Peyer's patch (tissue), 4 donors: Measurements from ENCODE around the gene GCC1. TPM values are rescaled to one million over a fixed set of nuclear protein-coding genes. Genes with fewer than 3 reads are reported as not detected.

Source experiments
- DNase-seq, 3 donors: peaks; one replicate each; pipeline ENCODE4 v3.0.0-alpha.2; 2017 to 2019
- H3K27ac ChIP-seq, 4 donors: fragments of 200-600 bp; sonication (generic); one replicate each; pipeline ENCODE4 v1.5.1; 2016 to 2019
- H3K27me3 ChIP-seq, 2 donors: fragments of 200-600 bp; sonication (generic); one replicate each; pipeline ENCODE4 v1.5.1; 2019
- H3K36me3 ChIP-seq, 3 donors: fragments of 200-600 bp; sonication (generic); one replicate each; pipeline ENCODE4 v1.5.1; 2016 to 2019
- H3K4me1 ChIP-seq, 4 donors: fragments of 200-600 bp; sonication (generic); one replicate each; pipeline ENCODE4 v1.5.1; 2016 to 2019
- H3K4me3 ChIP-seq, 4 donors: fragments of 200-600 bp; sonication (generic); 1 replicate in 3 of 4; 2 replicates in 1 of 4; pipeline ENCODE4 v1.5.1; 2016 to 2019; ENCODE audit warnings: mild to moderate bottlenecking in 1 of 4
- H3K9me3 ChIP-seq, 4 donors: fragments of 200-600 bp; sonication (generic); one replicate each; pipeline ENCODE4 v1.5.1; 2016 to 2019; ENCODE audit warnings: mild to moderate bottlenecking in 1 of 4
- CTCF ChIP-seq, 6 experiments: fragments of 450-650 bp in 4 of 6; fragments of 200-600 bp in 2 of 6; sonication (generic) in 1 of 6; IDR thresholded peaks; one replicate each; pipeline ENCODE4 v1.5.1; 2017 to 2019; ENCODE audit warnings: antibody characterized with exemption in 6 of 6, mild to moderate bottlenecking in 3 of 6, moderate library complexity in 1 of 6
- POLR2A ChIP-seq, 2 donors: fragments of 450-650 bp; IDR thresholded peaks; one replicate each; pipeline ENCODE4 v1.5.1; 2017; ENCODE audit warnings: antibody characterized with exemption in 2 of 2, mild to moderate bottlenecking in 2 of 2, moderate library complexity in 2 of 2
- total RNA-seq, 4 donors: library from RNA; depleted of rRNA; stranded (reverse); fragments of >200 nt; gene quantifications; one replicate each; pipeline ENCODE4 v1.1.0, GENCODE V29; 2016

Gene GCC1
- total RNA-seq, 4 donors from 2014 or later, result 17.2 to 21.3 (median 20.0) TPM

GRCh38 chr7:127588697-127589482 lies 3.5 kb upstream of the GCC1 start:
- TF ChIP-seq CTCF (IDR thresholded peaks at IDR 0.05) (peak in 2 of 6 experiments; percentile 13 to 33), POLR2A (IDR thresholded peaks at IDR 0.05) (no peak)

DNA sequence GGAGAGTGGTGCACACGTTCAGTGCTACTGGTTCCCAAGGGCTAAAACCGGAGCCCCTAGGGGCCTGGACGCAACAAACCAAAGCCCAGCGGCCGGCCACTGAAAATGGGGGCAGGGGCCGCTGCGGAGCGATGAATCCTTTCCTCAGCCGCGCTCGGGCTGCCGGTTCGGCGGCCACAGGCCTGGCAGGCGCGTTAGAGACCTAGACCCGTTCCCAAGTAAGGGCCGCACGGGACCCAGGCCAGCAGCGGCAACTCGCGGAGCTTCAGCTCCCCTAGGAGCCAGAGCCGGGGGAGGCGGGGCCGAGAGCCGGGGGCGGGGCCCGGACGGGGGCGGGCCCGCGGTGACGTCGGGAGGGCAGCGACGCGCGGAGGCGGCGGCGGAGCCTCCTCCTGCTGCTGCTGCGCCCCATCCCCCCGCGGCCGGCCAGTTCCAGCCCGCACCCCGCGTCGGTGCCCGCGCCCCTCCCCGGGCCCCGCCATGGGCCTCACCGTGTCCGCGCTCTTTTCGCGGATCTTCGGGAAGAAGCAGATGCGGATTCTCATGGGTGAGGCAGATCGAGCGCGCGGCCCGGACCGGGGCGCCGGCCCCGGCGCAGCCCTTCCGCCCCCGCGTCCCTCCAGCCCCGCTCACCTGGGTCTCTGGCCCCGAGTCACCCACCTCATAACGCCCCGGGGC lies 2.8 kb upstream of the GCC1 start, which contains the start of gene ARF5:
TSS of gene ARF5 (plus strand) at position 393 of the 678 bp plus-strand sequence. CDS start at position 481, 88 bp downstream.
- H3K4me1 ChIP-seq, result peaks cover 0 to 32% (median 23%) of the 10 kb centered on the region in 4 donors
- peaks cover 0 to 21% (median 0%) of the 10 kb centered on the region in 3 donors for H3K36me3 ChIP-seq
- peak within 1 kb of the TSS; percentile 88 to 98 (median 94) for H3K4me3 ChIP-seq
- no peaks in the 10 kb centered on the region for H3K9me3 ChIP-seq
- peak within 1 kb of the TSS; percentile 89 to 93 (median 92) for H3K27ac ChIP-seq
- no peaks in the 10 kb centered on the region for H3K27me3 ChIP-seq
- peak in 1 of 6 experiments; percentile 4 for TF ChIP-seq CTCF (IDR thresholded peaks at IDR 0.05)
- peak; percentile 49 to 66 for TF ChIP-seq POLR2A (IDR thresholded peaks at IDR 0.05)
- peak; percentile 81 to 95 (median 94) for DNase-seq

More at GRCh38 chr7:127588697-127589482, 3.5 kb upstream of the GCC1 start:
- Histone ChIP-seq H3K27me3 (no peaks in the 10 kb centered on the region), H3K4me3 (peak overlapping the region; percentile 88 to 98 (median 94)), H3K9me3 (no peaks in the 10 kb centered on the region), H3K27ac (peak overlapping the region; percentile 89 to 93 (median 92)), H3K36me3 (peaks cover 0 to 21% (median 0%) of the 10 kb centered on the region in 3 donors), H3K4me1 (peaks cover 0 to 24% (median 17%) of the 10 kb centered on the region in 4 donors)
- DNase-seq, result peak in 2 of 3 donors; percentile 72 to 78

DNA sequence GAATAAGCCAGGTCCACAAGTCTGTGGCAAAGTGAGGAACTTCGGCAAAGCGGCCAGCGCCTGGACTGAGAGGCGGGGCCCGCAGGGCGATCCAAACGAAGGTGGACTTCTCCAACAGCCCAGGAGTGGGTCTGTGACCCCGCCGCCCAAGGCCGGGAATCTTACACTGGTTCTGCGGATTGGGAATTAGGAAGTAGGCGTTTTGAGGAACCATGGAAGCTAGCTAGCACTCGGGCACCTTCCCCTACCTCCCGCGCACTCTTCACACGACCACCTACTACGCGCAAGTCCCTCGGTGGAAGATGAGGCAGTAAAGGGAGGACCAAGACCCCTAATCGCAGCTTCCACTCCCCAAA lies 2.2 kb upstream of the GCC1 start:
- DNase-seq, result no peak
- TF ChIP-seq POLR2A (IDR thresholded peaks at IDR 0.05), result no peak
- TF ChIP-seq CTCF (IDR thresholded peaks at IDR 0.05), result no peak
- Histone ChIP-seq H3K4me1 (peaks cover 0 to 37% (median 23%) of the 10 kb centered on the region in 4 donors), H3K4me3 (peak overlapping the region; percentile 88 to 98 (median 94)), H3K27ac (peak overlapping the region; percentile 89 to 93 (median 92)), H3K36me3 (peaks cover 0 to 25% (median 0%) of the 10 kb centered on the region in 3 donors), H3K27me3 (no peaks in the 10 kb centered on the region), H3K9me3 (no peaks in the 10 kb centered on the region)

DNA sequence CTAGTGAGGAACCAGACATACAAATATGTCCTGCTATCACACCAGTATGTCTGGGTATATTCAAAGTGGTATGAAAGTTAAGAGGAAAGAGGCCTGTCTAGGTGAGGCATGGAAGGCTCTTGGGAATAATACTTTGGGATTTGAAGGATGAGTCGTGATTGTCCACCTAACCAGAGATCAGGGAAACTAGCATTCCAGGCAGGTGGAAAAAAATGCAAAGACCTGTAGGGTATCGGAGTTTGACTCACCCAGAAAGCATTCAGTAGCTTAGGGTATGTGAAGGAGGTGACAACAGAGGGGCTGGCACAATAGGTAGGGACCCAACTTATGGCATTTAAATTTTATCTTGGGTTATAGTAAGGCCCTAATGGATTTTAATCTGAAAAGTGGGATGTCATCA lies 950 bp upstream of the GCC1 start:
- H3K36me3 ChIP-seq, result peaks cover 0 to 28% (median 0%) of the 10 kb centered on the region in 3 donors
- H3K27ac ChIP-seq, result no peak overlapping the region
- no peak for TF ChIP-seq CTCF (IDR thresholded peaks at IDR 0.05)
- no peak for TF ChIP-seq POLR2A (IDR thresholded peaks at IDR 0.05)
- no peak for DNase-seq
- H3K4me1 ChIP-seq, result peaks cover 0 to 49% (median 25%) of the 10 kb centered on the region in 4 donors
- no peaks in the 10 kb centered on the region for H3K27me3 ChIP-seq
- H3K9me3 ChIP-seq, result no peaks in the 10 kb centered on the region
- H3K4me3 ChIP-seq, result no peak overlapping the region

DNA sequence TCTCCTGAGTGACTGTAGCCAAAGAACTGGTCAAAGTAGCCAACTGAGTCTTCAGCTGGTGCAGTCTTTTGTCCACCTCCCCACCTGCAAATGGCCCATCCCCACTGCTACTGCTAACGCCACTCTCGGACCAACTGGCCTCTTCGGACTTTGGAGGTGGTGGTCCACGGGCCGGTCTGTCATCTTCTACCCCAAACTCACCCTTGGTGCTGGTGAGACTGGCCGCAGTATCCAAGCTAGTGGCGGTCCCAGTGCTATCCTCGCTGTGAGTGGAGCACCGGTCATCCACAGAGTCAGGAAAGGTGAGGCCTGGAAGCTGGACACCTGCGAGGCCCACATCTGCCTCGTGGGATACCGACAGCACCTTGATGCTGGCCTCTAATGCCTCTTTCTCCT lies 750 bp downstream of the GCC1 start:
- TF ChIP-seq CTCF (IDR thresholded peaks at IDR 0.05), result no peak
- TF ChIP-seq POLR2A (IDR thresholded peaks at IDR 0.05), result no peak
- H3K4me3 ChIP-seq, result peak overlapping the region; percentile 89 to 98 (median 94)
- H3K9me3 ChIP-seq, result no peaks in the 10 kb centered on the region
- peaks cover 0 to 43% (median 25%) of the 10 kb centered on the region in 4 donors for H3K4me1 ChIP-seq
- peaks cover 0 to 27% (median 0%) of the 10 kb centered on the region in 3 donors for H3K36me3 ChIP-seq
- DNase-seq, result no peak
- peak overlapping the region; percentile 86 to 95 (median 92) for H3K27ac ChIP-seq
- no peaks in the 10 kb centered on the region for H3K27me3 ChIP-seq
